GM19438 (cell line): ENCODE data around the gene P2RX2.
A peak's percentile ranks its signal among the peaks of the same experiment; 100 is the strongest.

Experiments used
- ATAC-seq: cut with Tn5 transposase; IDR thresholded peaks from one replicate; pipeline ENCODE4 v1.9.1; 2021; ENCODE audit warnings: low read depth; ENCODE audit not compliant: unreplicated experiment

Gene P2RX2

GRCh38 chr12:132600048-132601032, 18.2 kb upstream of the P2RX2 start:
- no peak for ATAC-seq

- no peak for ATAC-seq
Observed at GRCh38 chr12:132601171-132601883, 17.2 kb upstream of the P2RX2 start.

GRCh38 chr12:132602572-132603239, 15.9 kb upstream of the P2RX2 start:
- ATAC-seq = no peak

GRCh38 chr12:132603240-132604150, 15.1 kb upstream of the P2RX2 start:
- ATAC-seq = no peak

- ATAC-seq = no peak
Observed at GRCh38 chr12:132604151-132604618, 14.4 kb upstream of the P2RX2 start.

- no peak for ATAC-seq
Observed at GRCh38 chr12:132604668-132605441, 13.7 kb upstream of the P2RX2 start.

GRCh38 chr12:132605892-132606291, 12.7 kb upstream of the P2RX2 start:
- ATAC-seq = no peak

GRCh38 chr12:132606466-132606865, 12.1 kb upstream of the P2RX2 start:
- ATAC-seq = no peak

- ATAC-seq = no peak
Observed at GRCh38 chr12:132606927-132607326, 11.6 kb upstream of the P2RX2 start.

- ATAC-seq = no peak
Observed at GRCh38 chr12:132608231-132609171, 10.1 kb upstream of the P2RX2 start.

GRCh38 chr12:132610051-132610759, 8.4 kb upstream of the P2RX2 start, which contains the start of gene LRCOL1:
LRCOL1 (minus strand) TSS chr12:132610582; CDS start chr12:132606251, 4,331 bp downstream.
- no peak for ATAC-seq

GRCh38 chr12:132610866-132611602, 7.5 kb upstream of the P2RX2 start:
- ATAC-seq = no peak

- no peak for ATAC-seq
Observed at GRCh38 chr12:132611620-132612019, 7.0 kb upstream of the P2RX2 start.

- no peak for ATAC-seq
Observed at GRCh38 chr12:132614029-132614428, 4.5 kb upstream of the P2RX2 start.

- peak; percentile 84 for ATAC-seq
Observed at GRCh38 chr12:132614861-132615578, 3.6 kb upstream of the P2RX2 start.

GRCh38 chr12:132615579-132616038, 3.0 kb upstream of the P2RX2 start:
- ATAC-seq = no peak
